ENCODE data around the gene URAD. TPM values are rescaled to one million over a fixed set of nuclear protein-coding genes. Genes with fewer than 3 reads are reported as not detected.

The URAD gene
- total RNA-seq, 4 donors from 2014 or later, result not detected

- no peak for DNase-seq (ENCODE audit: extremely low spot score)
- 59% methylated on average over 7 of the region's 9 CpGs for WGBS
- H3K27me3 ChIP-seq, result peaks cover 0 to 19% (median 0%) of the 10 kb centered on the region in 4 donors
- H3K4me1 ChIP-seq, result no peaks in the 10 kb centered on the region
- H3K27ac ChIP-seq (replicated peaks in 1 of 4), result no peak overlapping the region
- no peak overlapping the region for H3K4me3 ChIP-seq
- H3K36me3 ChIP-seq, result no peaks in the 10 kb centered on the region
- TF ChIP-seq CTCF (IDR thresholded peaks at IDR 0.05), result no peak
- intact Hi-C loops (cut with DNase I), result no loop called here
- H3K9me3 ChIP-seq, result no peaks in the 10 kb centered on the region
Observed at GRCh38 chr13:28022848-28023518, 34.5 kb upstream of the URAD start.

- H3K4me3 ChIP-seq, result no peak overlapping the region
- no peak overlapping the region for H3K27ac ChIP-seq (replicated peaks in 1 of 4)
- intact Hi-C loops (cut with DNase I), result no loop called here
- H3K9me3 ChIP-seq, result no peaks in the 10 kb centered on the region
- DNase-seq (ENCODE audit: extremely low spot score), result no peak
- H3K27me3 ChIP-seq, result peaks cover 0 to 54% (median 0%) of the 10 kb centered on the region in 4 donors
- no peaks in the 10 kb centered on the region for H3K36me3 ChIP-seq
- H3K4me1 ChIP-seq, result no peaks in the 10 kb centered on the region
- TF ChIP-seq POLR2A (IDR thresholded peaks at IDR 0.05; ENCODE audit: low read depth) (no peak), CTCF (IDR thresholded peaks at IDR 0.05) (no peak), EP300 (IDR thresholded peaks at IDR 0.05) (no peak)
- WGBS, result 46% methylated on average over 3 of the region's 3 CpGs
Observed at GRCh38 chr13:28014301-28014700, 25.8 kb upstream of the URAD start.

GRCh38 chr13:28013482-28013881 lies 25.0 kb upstream of the URAD start:
- Histone ChIP-seq H3K27me3 (peaks cover 0 to 48% (median 0%) of the 10 kb centered on the region in 4 donors), H3K4me1 (no peaks in the 10 kb centered on the region), H3K36me3 (no peaks in the 10 kb centered on the region), H3K27ac (replicated peaks in 1 of 4) (no peak overlapping the region), H3K4me3 (no peak overlapping the region), H3K9me3 (no peaks in the 10 kb centered on the region)
- 92% methylated on average over 1 of the region's 1 CpG for WGBS
- TF ChIP-seq POLR2AphosphoS5 (IDR thresholded peaks at IDR 0.05), result no peak
- no peak for TF ChIP-seq EP300 (IDR thresholded peaks at IDR 0.05)
- no peak for TF ChIP-seq POLR2A (IDR thresholded peaks at IDR 0.05; ENCODE audit: low read depth)
- no peak for TF ChIP-seq CTCF (IDR thresholded peaks at IDR 0.05)
- DNase-seq (ENCODE audit: extremely low spot score), result no peak
- intact Hi-C loops (cut with DNase I), result no loop called here

- no peaks in the 10 kb centered on the region for H3K4me1 ChIP-seq
- H3K36me3 ChIP-seq, result no peaks in the 10 kb centered on the region
- intact Hi-C loops (cut with DNase I), result no loop called here
- H3K27ac ChIP-seq (replicated peaks in 1 of 4), result no peak overlapping the region
- no peak for TF ChIP-seq POLR2AphosphoS5 (IDR thresholded peaks at IDR 0.05)
- no peak for TF ChIP-seq EP300 (IDR thresholded peaks at IDR 0.05)
- no peak for TF ChIP-seq POLR2A (IDR thresholded peaks at IDR 0.05; ENCODE audit: low read depth)
- TF ChIP-seq CTCF (IDR thresholded peaks at IDR 0.05), result no peak
- H3K27me3 ChIP-seq, result peaks cover 0 to 48% (median 0%) of the 10 kb centered on the region in 4 donors
- H3K4me3 ChIP-seq, result no peak overlapping the region
- no peak for DNase-seq (ENCODE audit: extremely low spot score)
- H3K9me3 ChIP-seq, result no peaks in the 10 kb centered on the region
Observed at GRCh38 chr13:28012896-28013295, 24.4 kb upstream of the URAD start.

- H3K4me1 ChIP-seq, result no peaks in the 10 kb centered on the region
- TF ChIP-seq POLR2AphosphoS5 (IDR thresholded peaks at IDR 0.05) (no peak), CTCF (IDR thresholded peaks at IDR 0.05) (no peak), EP300 (IDR thresholded peaks at IDR 0.05) (no peak), POLR2A (IDR thresholded peaks at IDR 0.05; ENCODE audit: low read depth) (no peak)
- intact Hi-C loops (cut with DNase I), result no loop called here
- no peaks in the 10 kb centered on the region for H3K9me3 ChIP-seq
- peaks cover 0 to 48% (median 0%) of the 10 kb centered on the region in 4 donors for H3K27me3 ChIP-seq
- no peak for DNase-seq (ENCODE audit: extremely low spot score)
- H3K36me3 ChIP-seq, result no peaks in the 10 kb centered on the region
- H3K27ac ChIP-seq (replicated peaks in 1 of 4), result no peak overlapping the region
- no peak overlapping the region for H3K4me3 ChIP-seq
- WGBS, result 75% methylated on average over 4 of the region's 4 CpGs
Observed at GRCh38 chr13:28012383-28012782, 23.9 kb upstream of the URAD start.
